Right lobe of liver (tissue), 6 donors: ENCODE measurements around the gene GNGT1. TPM values are rescaled to one million over a fixed set of nuclear protein-coding genes. Genes with fewer than 3 reads are reported as not detected.

Experiments
- ATAC-seq, 4 donors: fragments of 200-7000 bp; cut with Tn5 transposase; one replicate each; pipeline ENCODE4 v1.9.1; 2020; ENCODE audit warnings: mild to moderate bottlenecking in 4 of 4, moderate library complexity in 4 of 4
- DNase-seq, 3 donors: peaks; one replicate each; pipeline ENCODE4 v3.0.0-alpha.2; 2020
- H3K27ac ChIP-seq, 3 donors: fragments of 200-600 bp; one replicate each; pipeline ENCODE4 v1.8.0; 2022
- H3K27me3 ChIP-seq, 2 donors: fragments of 200-600 bp; one replicate each; pipeline ENCODE4 v1.8.0; 2022
- H3K36me3 ChIP-seq, 4 donors: fragments of 200-600 bp; sonication (generic) in 1 of 4; one replicate each; pipeline versions ENCODE4 v1.5.1 to v1.8.0; 2017 to 2022; ENCODE audit warnings: control low read depth in 1 of 4
- H3K4me1 ChIP-seq, 4 donors: fragments of 200-600 bp; sonication (generic) in 1 of 4; one replicate each; pipeline versions ENCODE4 v1.5.1 to v1.8.0; 2017 to 2022; ENCODE audit warnings: control low read depth in 1 of 4
- H3K4me3 ChIP-seq, 3 donors: fragments of 200-600 bp; one replicate each; pipeline ENCODE4 v1.8.0; 2022
- H3K9me3 ChIP-seq, 4 donors: fragments of 200-600 bp; sonication (generic) in 1 of 4; one replicate each; pipeline versions ENCODE4 v1.5.1 to v1.8.0; 2017 to 2022; ENCODE audit warnings: control low read depth in 1 of 4
- POLR2A ChIP-seq: fragments of 450-650 bp; IDR thresholded peaks from one replicate; pipeline ENCODE4 v1.6.1; 2017; ENCODE audit warnings: antibody characterized with exemption, mild to moderate bottlenecking
- WGBS: methylation state at CpG from one replicate; pipeline ENCODE4 v1.1.6; 2018; ENCODE audit warnings: low coverage, low lambda C conversion rate; ENCODE audit not compliant: insufficient coverage; ENCODE audit errors: missing lambda C conversion rate; 5-methylcytosine and 5-hydroxymethylcytosine counted together
- intact Hi-C, 2 donors: fragments of 100-400 bp; cut with DNase I; formaldehyde crosslinking; loops; one replicate each; pipeline versions ENCODE4 v1.11.2 to v1.14.1; 2022
- total RNA-seq, 6 experiments: library from RNA; depleted of rRNA in 2 of 6; stranded (reverse); fragments of >200 nt in 2 of 6; fragmentation: NEBNext Ultra II Directional in 3 of 6; extraction: Animal tissue kit (Norgen Biotek cat#: 25700) in 3 of 6; gene quantifications; one replicate each; pipeline versions ENCODE4 v1.1.0 to v1.2.4, GENCODE V29; 2016 to 2023
- TF ChIP-seq, protein P1 (sequence below), 4 donors: fragments of 200-600 bp in 3 of 4; fragments of 450-650 bp in 1 of 4; IDR thresholded peaks; one replicate each; pipeline versions ENCODE4 v1.5.1 to v1.8.0; 2016 to 2022; ENCODE audit warnings: antibody characterized with exemption in 4 of 4, mild to moderate bottlenecking in 2 of 4
- donor health status: DM: no; HTN: yes; CAD: no.
- donor health status: DM: no; HTN: no; CAD: no.
- donor health status: DM: no; HTN: no; CAD: no.
- donor health status: DM: no; HTN: yes; CAD: no.
- donor health status: DM: no; HTN: yes; CAD: no.

GNGT1 gene
- total RNA-seq, 6 experiments from 2014 or later, result not detected

DNA sequence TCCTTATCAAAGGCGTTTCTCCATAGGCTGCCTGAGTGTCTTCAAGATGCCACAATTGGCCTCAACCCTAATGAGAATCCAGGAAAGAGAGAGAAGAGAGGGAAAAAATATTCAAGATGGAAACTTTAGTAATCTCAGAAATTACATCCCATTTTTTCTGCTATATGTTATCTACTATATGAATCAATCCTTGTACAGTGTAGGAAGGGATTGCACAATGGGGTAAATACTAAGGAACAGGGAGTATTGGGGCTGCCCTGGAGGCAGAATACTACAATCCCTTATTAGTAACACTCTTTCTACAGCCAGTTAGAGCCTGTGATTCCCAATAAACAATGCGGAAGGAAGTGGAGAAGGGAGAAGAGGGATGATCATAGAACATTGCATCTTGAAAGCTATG lies 43.7 kb upstream of the GNGT1 start:
- no peak for DNase-seq
- H3K4me3 ChIP-seq, result no peak overlapping the region
- H3K9me3 ChIP-seq, result no peaks in the 10 kb centered on the region
- H3K27ac ChIP-seq, result no peak overlapping the region
- H3K27me3 ChIP-seq, result no peaks in the 10 kb centered on the region
- WGBS, result 71% methylated on average over 2 of the region's 2 CpGs
- intact Hi-C loops, result no loop called here
- H3K4me1 ChIP-seq, result no peaks in the 10 kb centered on the region
- no peak for ATAC-seq
- no peak for TF ChIP-seq POLR2A
- TF ChIP-seq, protein P1, sequence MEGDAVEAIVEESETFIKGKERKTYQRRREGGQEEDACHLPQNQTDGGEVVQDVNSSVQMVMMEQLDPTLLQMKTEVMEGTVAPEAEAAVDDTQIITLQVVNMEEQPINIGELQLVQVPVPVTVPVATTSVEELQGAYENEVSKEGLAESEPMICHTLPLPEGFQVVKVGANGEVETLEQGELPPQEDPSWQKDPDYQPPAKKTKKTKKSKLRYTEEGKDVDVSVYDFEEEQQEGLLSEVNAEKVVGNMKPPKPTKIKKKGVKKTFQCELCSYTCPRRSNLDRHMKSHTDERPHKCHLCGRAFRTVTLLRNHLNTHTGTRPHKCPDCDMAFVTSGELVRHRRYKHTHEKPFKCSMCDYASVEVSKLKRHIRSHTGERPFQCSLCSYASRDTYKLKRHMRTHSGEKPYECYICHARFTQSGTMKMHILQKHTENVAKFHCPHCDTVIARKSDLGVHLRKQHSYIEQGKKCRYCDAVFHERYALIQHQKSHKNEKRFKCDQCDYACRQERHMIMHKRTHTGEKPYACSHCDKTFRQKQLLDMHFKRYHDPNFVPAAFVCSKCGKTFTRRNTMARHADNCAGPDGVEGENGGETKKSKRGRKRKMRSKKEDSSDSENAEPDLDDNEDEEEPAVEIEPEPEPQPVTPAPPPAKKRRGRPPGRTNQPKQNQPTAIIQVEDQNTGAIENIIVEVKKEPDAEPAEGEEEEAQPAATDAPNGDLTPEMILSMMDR (IDR thresholded peaks at IDR 0.05), result no peak
- no peaks in the 10 kb centered on the region for H3K36me3 ChIP-seq

DNA sequence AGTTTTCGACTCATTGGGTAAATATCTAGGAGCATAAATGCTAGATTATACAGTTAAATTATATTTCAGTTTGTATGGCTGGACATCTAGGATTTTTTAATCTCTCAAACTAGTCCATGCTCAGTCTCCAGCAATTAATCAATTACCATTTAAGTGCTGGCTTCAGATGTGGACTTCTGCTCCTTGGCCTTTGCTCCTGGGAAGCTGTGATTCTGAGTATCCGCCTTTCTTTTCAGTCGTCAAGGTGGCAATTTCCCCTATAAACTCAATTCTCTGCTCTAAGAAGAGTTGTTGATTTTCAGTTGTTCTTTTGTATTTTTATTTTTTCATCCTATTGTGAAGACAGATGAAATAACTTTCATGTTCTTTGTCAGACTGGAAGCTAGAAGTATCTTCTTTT lies 39.5 kb upstream of the GNGT1 start:
- H3K9me3 ChIP-seq, result no peaks in the 10 kb centered on the region
- no peak overlapping the region for H3K4me3 ChIP-seq
- ATAC-seq, result no peak
- no peak overlapping the region for H3K27ac ChIP-seq
- intact Hi-C loops, result no loop called here
- no peaks in the 10 kb centered on the region for H3K36me3 ChIP-seq
- H3K27me3 ChIP-seq, result no peaks in the 10 kb centered on the region
- 44% methylated on average over 3 of the region's 3 CpGs for WGBS
- TF ChIP-seq, protein P1 (IDR thresholded peaks at IDR 0.05), result no peak
- no peak for TF ChIP-seq POLR2A
- H3K4me1 ChIP-seq, result no peaks in the 10 kb centered on the region
- no peak for DNase-seq

DNA sequence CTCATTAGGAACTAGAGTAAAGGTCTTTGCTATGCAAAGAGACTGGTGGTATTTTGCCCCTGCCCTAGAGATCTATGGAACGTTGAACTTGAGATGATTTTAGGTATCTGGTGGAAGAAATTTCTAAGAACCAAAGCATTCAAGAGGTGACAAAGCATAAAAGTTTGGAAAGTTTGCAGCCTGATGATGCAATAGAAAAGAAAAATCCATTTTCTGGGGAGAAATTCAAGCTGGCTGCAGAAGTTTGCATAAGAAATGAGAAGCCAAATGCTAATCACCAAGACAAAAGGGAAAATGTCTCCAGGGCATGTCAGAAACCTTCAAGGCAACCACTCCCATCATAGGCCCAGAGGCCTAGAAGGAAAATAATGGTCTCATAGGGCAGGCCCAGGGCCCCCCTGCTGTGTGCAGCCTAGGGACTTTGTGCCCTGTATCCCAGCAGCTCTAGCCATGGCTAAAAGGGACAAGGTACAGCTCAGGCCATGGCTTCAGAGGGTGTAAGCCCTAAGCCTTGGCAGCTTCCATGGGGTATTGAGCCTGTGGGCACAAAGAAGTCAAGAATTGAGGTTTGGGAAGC lies 32.3 kb upstream of the GNGT1 start:
- H3K9me3 ChIP-seq, result no peaks in the 10 kb centered on the region
- intact Hi-C loops, result no loop called here
- TF ChIP-seq, protein P1 (IDR thresholded peaks at IDR 0.05), result no peak
- TF ChIP-seq POLR2A, result no peak
- DNase-seq (no peak), ATAC-seq (no peak)
- H3K4me1 ChIP-seq, result no peaks in the 10 kb centered on the region
- 43% methylated on average over 1 of the region's 1 CpG for WGBS
- no peaks in the 10 kb centered on the region for H3K27me3 ChIP-seq
- H3K4me3 ChIP-seq, result no peak overlapping the region
- H3K27ac ChIP-seq, result no peak overlapping the region
- H3K36me3 ChIP-seq, result no peaks in the 10 kb centered on the region

DNA sequence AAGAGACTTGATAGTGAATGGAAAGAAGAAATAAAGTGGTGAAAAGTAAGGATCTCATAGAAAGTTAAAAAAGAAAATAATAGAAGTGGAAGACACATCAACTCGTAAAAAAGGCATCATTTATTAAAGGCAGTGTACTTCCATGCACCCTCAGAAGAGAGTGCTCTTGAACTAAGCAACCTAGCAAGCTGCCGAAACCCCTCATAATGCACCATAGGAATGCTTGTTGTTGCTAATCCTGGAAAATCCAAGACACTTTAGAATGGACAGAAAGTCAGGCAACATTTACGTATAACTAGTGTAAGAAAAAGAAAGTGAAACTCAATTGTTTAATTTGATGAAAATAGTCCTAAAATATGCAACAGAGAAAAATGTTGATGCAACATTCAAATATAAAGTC lies 28.6 kb upstream of the GNGT1 start:
- 54% methylated on average over 3 of the region's 3 CpGs for WGBS
- intact Hi-C loops, result no loop called here
- Histone ChIP-seq H3K36me3 (no peaks in the 10 kb centered on the region), H3K4me3 (no peak overlapping the region), H3K9me3 (no peaks in the 10 kb centered on the region), H3K4me1 (no peaks in the 10 kb centered on the region), H3K27ac (no peak overlapping the region), H3K27me3 (no peaks in the 10 kb centered on the region)
- ATAC-seq (no peak), DNase-seq (no peak)
- TF ChIP-seq, protein P1 (IDR thresholded peaks at IDR 0.05), result no peak
- no peak for TF ChIP-seq POLR2A

DNA sequence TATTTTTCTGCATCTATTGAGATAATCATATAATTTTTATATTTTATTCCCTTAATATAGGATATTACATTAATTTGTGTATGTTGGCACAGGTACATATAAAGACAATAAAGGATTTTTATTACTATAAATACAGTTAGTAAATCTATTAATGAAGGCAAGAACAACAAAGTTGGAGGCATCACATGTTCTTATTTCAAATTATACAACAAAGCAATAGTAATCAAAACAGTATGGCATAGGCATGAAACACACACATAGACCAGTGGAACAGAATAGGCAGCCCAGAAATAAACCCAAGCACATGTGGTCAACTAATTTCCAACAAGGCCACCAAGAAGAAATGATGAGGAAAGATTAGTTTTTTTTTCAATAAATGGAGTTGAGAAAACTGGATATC lies 27.0 kb upstream of the GNGT1 start:
- TF ChIP-seq, protein P1 (IDR thresholded peaks at IDR 0.05), result no peak
- no peak for TF ChIP-seq POLR2A

More for the DNA sequence above, 27.0 kb upstream of the GNGT1 start:
- ATAC-seq, result no peak
- Histone ChIP-seq H3K4me1 (no peaks in the 10 kb centered on the region), H3K27me3 (no peaks in the 10 kb centered on the region), H3K36me3 (no peaks in the 10 kb centered on the region), H3K4me3 (no peak overlapping the region), H3K27ac (no peak overlapping the region), H3K9me3 (no peaks in the 10 kb centered on the region)
- intact Hi-C loops, result no loop called here
- no peak for DNase-seq
